PC-9 (cell line): Measurements from ENCODE around the gene QPCT.
"Not testable (repeated sequence)": the region's sequence is repeated elsewhere in the genome, so short reads cannot be mapped to it uniquely, and the experiment has no call there.

Experiments
- EZH2 ChIP-seq: fragments of 200-600 bp; sonication (generic); IDR thresholded peaks from 2 replicates; pipeline ENCODE4 v1.8.0; 2017; ENCODE audit warnings: antibody characterized with exemption, low read depth
- TF ChIP-seq, protein P1 (sequence below): fragments of 200-600 bp; sonication (generic); conservative IDR thresholded peaks from 2 replicates; pipeline ENCODE4 v1.6.1; 2017; ENCODE audit warnings: mixed run types, antibody characterized with exemption, mild to moderate bottlenecking, moderate library complexity

DNA sequence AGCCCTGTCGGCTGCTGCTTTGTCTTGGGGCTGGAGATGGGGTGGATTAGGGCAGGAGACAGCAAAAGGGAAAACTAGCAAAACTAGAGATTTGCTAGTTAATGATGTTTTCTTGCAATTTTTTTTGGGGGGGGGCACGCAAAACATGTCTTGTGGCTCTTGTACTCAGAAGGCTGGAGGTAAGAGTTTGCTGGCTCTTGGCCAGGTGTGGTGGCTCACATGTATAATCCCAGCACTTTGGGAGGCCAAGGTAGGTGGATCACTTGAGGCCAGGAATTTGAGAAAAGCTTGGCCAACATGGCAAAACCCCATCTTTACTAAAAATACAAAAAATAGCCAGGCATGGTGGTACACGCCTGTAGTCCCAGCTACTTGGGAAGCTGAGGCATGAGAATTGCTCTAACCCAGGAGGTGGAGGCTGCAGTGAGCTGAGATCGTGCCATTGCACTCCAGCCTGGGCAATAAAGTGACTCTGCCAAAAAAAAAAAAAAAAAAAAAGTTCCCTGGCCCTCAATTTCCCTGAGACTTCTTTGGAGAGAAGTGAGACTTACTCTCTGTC is 69.6 kb downstream of the QPCT start:
- TF ChIP-seq, protein P1, sequence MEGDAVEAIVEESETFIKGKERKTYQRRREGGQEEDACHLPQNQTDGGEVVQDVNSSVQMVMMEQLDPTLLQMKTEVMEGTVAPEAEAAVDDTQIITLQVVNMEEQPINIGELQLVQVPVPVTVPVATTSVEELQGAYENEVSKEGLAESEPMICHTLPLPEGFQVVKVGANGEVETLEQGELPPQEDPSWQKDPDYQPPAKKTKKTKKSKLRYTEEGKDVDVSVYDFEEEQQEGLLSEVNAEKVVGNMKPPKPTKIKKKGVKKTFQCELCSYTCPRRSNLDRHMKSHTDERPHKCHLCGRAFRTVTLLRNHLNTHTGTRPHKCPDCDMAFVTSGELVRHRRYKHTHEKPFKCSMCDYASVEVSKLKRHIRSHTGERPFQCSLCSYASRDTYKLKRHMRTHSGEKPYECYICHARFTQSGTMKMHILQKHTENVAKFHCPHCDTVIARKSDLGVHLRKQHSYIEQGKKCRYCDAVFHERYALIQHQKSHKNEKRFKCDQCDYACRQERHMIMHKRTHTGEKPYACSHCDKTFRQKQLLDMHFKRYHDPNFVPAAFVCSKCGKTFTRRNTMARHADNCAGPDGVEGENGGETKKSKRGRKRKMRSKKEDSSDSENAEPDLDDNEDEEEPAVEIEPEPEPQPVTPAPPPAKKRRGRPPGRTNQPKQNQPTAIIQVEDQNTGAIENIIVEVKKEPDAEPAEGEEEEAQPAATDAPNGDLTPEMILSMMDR, result not testable (repeated sequence)
- TF ChIP-seq EZH2, result not testable (repeated sequence)
